NCI-H524 (cell line): ENCODE measurements around the gene GOLGA6L1.
"Not testable (repeated sequence)": the region's sequence is repeated elsewhere in the genome, so short reads cannot be mapped to it uniquely, and the experiment has no call there.

Experiments used
- DNase-seq, 2 experiments: peaks; one replicate each; lab custom pipeline; 2025; lab: John Stamatoyannopoulos, UW

The GOLGA6L1 gene

GRCh38 chr15:23136722-23137121, at the start of gene GOLGA6L1:
GOLGA6L1 (minus strand) TSS chr15:23136822; CDS start chr15:23136731, 91 bp downstream.
- not testable (repeated sequence) for DNase-seq

- not testable (repeated sequence) for DNase-seq
These were observed 44.6 kb upstream of the GOLGA6L1 start for GRCh38 chr15:23181201-23181600.

GRCh38 chr15:23180547-23180927, 43.9 kb upstream of the GOLGA6L1 start:
- DNase-seq: not testable (repeated sequence)

- DNase-seq: not testable (repeated sequence)
These were observed 43.3 kb upstream of the GOLGA6L1 start for GRCh38 chr15:23179768-23180546.

GRCh38 chr15:23176683-23177082, 40.1 kb upstream of the GOLGA6L1 start:
- DNase-seq: not testable (repeated sequence)

- not testable (repeated sequence) for DNase-seq
These were observed 39.0 kb upstream of the GOLGA6L1 start for GRCh38 chr15:23175606-23176005.

- not testable (repeated sequence) for DNase-seq
These were observed 38.1 kb upstream of the GOLGA6L1 start for GRCh38 chr15:23174609-23175140.

- not testable (repeated sequence) for DNase-seq
These were observed 3.8 kb downstream of the GOLGA6L1 start for GRCh38 chr15:23132787-23133186.

GRCh38 chr15:23118208-23118607, 18.4 kb downstream of the GOLGA6L1 start:
- no peak for DNase-seq

- no peak for DNase-seq
These were observed 40.8 kb downstream of the GOLGA6L1 start for GRCh38 chr15:23095796-23096195.

- DNase-seq: no peak
These were observed 53.5 kb downstream of the GOLGA6L1 start for GRCh38 chr15:23083115-23083514.

- not testable (repeated sequence) for DNase-seq
These were observed 54.5 kb downstream of the GOLGA6L1 start for GRCh38 chr15:23081996-23082737.

- DNase-seq: no peak
These were observed 55.4 kb downstream of the GOLGA6L1 start for GRCh38 chr15:23081271-23081670.

GRCh38 chr15:23079766-23080165, 56.9 kb downstream of the GOLGA6L1 start:
- DNase-seq: no peak
